ENCODE results near the gene BAZ1B.

BAZ1B gene

DNA sequence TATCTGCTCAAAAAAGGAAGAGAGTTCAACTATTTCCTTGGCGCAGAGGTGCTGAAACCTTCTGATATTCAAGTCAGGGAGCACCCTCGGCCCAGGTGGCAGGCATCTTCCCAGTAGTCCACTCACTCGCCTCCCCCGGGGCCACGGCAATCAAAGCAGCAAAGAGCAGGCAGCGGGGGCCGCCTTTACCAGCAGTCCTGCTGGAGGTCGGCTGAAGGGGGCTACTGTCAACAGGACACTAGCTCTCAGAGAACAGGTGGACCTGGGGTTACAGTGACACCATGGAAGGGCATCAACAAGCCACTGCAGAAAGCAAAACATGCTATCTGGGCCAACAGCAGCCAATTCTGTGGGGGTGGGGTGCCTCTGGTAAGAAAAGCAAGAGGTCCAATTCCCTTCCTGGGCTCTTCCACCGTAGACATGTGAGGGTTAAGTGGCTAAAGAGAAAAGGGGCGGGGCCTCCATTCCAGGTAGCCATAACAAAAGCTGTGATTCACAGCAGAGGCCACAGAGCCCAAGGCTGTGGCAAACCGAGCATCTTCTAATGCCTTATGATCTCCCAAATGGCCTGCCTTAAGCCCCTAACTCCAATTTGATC lies 79.1 kb downstream of the BAZ1B start:
- Histone ChIP-seq H3K4me1 (ENCODE audit: control insufficient read depth, insufficient read depth, low read length) (0 out of 2 replicates have a peak, but pooled peaks cover 3% of the 10 kb centered on the region), H3K36me3 (ENCODE audit: control insufficient read depth, insufficient read depth, low read length) (peaks cover 87% of the 10 kb centered on the region), H3K4me3 (ENCODE audit: low read depth, low read length) (no peak overlapping the region), H3K27me3 (ENCODE audit: control insufficient read depth, insufficient read depth, low read length) (no peaks in the 10 kb centered on the region), H3K27ac (ENCODE audit: low read depth, low read length) (no peak overlapping the region), H3K9me3 (ENCODE audit: control insufficient read depth, insufficient read depth, low read depth, low read length) (no peaks in the 10 kb centered on the region), H3K9ac (ENCODE audit: low read length) (no peak overlapping the region)

DNA sequence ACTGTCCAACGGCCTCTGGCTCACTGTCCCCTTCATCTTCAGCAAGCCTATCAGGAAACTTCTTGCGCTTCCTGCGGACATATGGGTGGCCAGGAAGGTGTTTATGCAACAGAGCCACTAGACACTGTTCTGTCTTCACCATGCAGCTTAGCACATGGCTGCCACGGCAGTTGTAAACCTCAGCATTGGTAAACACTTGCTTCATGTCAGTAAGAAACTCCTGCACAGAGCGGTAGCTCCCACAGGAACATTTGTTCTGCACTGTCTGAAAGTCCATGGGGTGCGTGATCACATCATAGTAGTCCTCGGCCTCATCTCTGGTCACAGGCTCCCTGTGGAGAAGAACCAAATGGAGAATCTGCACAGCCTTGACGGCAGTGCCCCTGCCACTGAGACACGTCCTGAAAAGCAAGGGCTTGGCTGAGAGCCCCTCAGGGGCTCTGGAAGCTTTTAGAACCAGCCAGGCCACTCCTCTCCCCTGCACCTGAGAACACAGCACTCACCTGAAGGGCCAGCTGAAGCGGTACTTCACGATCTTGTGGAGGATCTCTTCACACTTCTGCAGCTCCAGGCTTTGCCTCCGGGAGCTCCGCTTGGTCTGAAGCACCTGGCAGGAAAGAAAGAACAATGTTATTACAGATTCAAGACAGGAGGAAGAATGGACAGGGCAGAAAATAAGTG lies 79.7 kb downstream of the BAZ1B start:
- Histone ChIP-seq H3K4me3 (ENCODE audit: low read depth, low read length) (no peak overlapping the region), H3K4me1 (ENCODE audit: control insufficient read depth, insufficient read depth, low read length) (0 out of 2 replicates have a peak, but pooled peaks cover 5% of the 10 kb centered on the region), H3K9me3 (ENCODE audit: control insufficient read depth, insufficient read depth, low read depth, low read length) (no peaks in the 10 kb centered on the region), H3K36me3 (ENCODE audit: control insufficient read depth, insufficient read depth, low read length) (peaks cover 81% of the 10 kb centered on the region), H3K27me3 (ENCODE audit: control insufficient read depth, insufficient read depth, low read length) (no peaks in the 10 kb centered on the region), H3K27ac (ENCODE audit: low read depth, low read length) (no peak overlapping the region), H3K9ac (ENCODE audit: low read length) (no peak overlapping the region)

DNA sequence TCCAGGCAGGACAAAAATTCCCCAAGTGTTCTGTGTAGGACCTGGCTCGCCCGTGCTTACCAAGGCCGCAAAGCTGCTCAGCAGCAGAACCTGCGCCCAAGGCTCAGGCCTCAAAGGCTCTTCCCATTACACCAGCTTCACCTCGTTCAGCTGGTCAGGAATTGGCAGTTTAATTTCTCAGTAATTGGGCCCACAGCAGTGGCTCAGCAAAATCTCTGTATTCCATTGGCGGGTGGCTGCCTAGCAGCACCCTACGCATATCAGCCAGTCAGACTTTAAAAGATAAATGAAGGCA lies 82.7 kb downstream of the BAZ1B start:
- no peaks in the 10 kb centered on the region for H3K9me3 ChIP-seq (ENCODE audit: control insufficient read depth, insufficient read depth, low read depth, low read length)
- H3K27me3 ChIP-seq (ENCODE audit: control insufficient read depth, insufficient read depth, low read length): peaks cover 14% of the 10 kb centered on the region
- peaks cover 8% of the 10 kb centered on the region; the same call in 1 of the 2 replicates for H3K4me1 ChIP-seq (ENCODE audit: control insufficient read depth, insufficient read depth, low read length)
- peaks cover 51% of the 10 kb centered on the region for H3K36me3 ChIP-seq (ENCODE audit: control insufficient read depth, insufficient read depth, low read length)
- H3K27ac ChIP-seq (ENCODE audit: low read depth, low read length): no peak overlapping the region
- no peak overlapping the region for H3K4me3 ChIP-seq (ENCODE audit: low read depth, low read length)
- H3K9ac ChIP-seq (ENCODE audit: low read length): no peak overlapping the region

DNA sequence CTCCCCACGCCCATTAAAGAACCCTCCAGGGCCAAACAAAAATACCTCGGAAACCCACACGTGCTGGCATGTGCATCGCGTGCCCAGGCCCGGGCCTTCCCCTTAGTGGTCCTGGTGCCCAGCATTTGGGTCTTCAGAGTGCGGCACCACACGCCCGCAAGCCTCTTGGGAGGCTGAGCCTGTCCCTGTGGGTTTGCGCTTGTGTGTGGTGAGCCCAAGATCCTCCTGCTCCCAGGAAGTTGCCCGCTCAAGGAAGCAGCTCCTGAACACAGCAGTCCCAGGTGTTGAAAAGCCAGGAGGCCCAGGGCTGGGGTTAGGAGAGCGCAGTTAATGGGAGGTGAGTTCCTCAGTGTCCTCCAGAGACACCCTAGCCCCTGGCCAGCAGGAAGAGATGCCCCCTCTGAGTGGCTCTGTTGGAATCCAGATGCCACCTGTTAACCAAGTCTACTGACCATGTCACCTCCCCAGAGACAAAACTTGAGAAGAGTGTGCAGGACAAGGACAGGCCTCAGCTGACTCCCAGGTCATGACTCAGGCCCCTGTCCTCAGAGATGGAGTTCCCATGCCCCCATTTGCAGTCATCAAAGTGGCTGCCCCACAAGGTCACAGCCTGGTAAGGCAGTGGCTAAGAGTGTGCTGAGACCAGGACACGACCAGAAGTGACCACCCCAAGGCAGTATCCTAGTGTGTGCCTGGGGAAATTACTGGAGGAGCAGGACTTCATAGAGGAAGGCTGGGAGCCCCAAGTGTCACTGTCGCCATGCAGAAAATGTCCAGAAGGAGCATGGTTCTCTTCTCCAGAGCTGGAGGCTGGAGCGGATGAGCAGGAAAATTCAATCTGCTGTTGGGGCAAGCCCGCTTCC lies 83.3 kb downstream of the BAZ1B start:
- no peak overlapping the region for H3K27ac ChIP-seq (ENCODE audit: low read depth, low read length)
- peaks cover 45% of the 10 kb centered on the region for H3K36me3 ChIP-seq (ENCODE audit: control insufficient read depth, insufficient read depth, low read length)
- no peak overlapping the region for H3K9ac ChIP-seq (ENCODE audit: low read length)
- no peaks in the 10 kb centered on the region for H3K9me3 ChIP-seq (ENCODE audit: control insufficient read depth, insufficient read depth, low read depth, low read length)
- peaks cover 8% of the 10 kb centered on the region; the same call in 1 of the 2 replicates for H3K4me1 ChIP-seq (ENCODE audit: control insufficient read depth, insufficient read depth, low read length)
- H3K4me3 ChIP-seq (ENCODE audit: low read depth, low read length): no peak overlapping the region
- H3K27me3 ChIP-seq (ENCODE audit: control insufficient read depth, insufficient read depth, low read length): peaks cover 18% of the 10 kb centered on the region

DNA sequence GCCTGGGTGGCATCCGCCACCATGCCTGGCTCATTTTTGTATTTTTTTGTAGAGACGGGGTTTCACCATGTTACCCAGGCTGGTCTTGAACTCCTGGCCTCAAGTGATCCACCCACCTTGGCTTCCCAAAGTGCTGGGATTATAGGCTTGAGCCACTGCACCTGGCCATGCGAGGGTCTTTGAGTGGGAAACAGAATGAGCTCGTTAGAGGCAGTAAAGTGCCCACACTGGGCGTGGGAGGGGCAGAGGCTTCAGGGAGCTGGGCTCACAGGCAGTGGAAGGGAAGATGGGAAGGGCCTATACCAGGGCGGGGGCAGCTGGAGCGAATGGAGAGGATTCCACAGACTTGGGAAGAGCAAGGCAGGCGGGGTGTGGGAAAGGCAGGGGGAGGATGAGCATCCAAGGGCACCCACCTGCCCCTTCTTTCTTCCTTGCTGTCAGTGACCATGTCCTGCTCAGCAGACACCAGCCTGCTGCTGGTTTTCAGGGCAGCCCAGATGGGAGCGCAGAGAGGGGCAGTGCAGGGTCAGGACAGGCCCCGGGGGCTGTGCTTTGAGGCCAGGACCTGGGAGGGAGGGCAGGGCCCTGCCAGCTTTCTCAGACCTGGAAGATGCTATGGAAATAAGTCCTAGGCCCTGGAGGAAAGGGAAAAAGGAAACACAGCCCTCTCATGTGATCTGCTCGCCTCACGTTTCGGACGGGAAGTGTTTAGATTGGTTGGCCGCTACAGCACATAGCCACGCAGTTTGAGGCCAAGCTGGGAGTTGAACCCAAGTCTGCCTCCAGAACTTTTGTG lies 84.3 kb downstream of the BAZ1B start:
- Histone ChIP-seq H3K9me3 (ENCODE audit: control insufficient read depth, insufficient read depth, low read depth, low read length) (no peaks in the 10 kb centered on the region), H3K9ac (ENCODE audit: low read length) (no peak overlapping the region)

DNA sequence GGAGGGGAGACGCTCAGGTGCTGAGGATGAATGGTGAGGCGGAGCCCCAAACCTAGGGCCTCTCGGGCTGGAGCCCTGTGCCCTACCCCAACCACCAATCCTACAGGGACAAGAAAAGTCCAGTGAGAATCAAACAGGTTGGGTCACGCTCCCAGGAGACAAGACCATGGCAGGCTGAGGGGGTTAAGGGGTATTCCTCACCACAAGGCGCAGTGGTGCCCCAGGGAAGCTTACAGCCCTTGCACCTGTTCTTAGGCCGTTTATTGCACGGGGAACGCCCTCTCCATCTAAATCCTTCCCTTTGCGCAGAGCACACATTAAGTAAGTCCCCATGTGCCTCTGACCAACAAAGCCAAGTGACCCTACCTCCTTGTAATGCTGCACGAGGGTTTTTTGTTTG lies 85.0 kb downstream of the BAZ1B start:
- H3K27me3 ChIP-seq (ENCODE audit: control insufficient read depth, insufficient read depth, low read length): peaks cover 18% of the 10 kb centered on the region
- H3K4me1 ChIP-seq (ENCODE audit: control insufficient read depth, insufficient read depth, low read length): peaks cover 8% of the 10 kb centered on the region; the same call in 1 of the 2 replicates
- no peaks in the 10 kb centered on the region for H3K9me3 ChIP-seq (ENCODE audit: control insufficient read depth, insufficient read depth, low read depth, low read length)
- H3K4me3 ChIP-seq (ENCODE audit: low read depth, low read length): no peak overlapping the region
- H3K9ac ChIP-seq (ENCODE audit: low read length): no peak overlapping the region
- H3K27ac ChIP-seq (ENCODE audit: low read depth, low read length): no peak overlapping the region
- peaks cover 28% of the 10 kb centered on the region for H3K36me3 ChIP-seq (ENCODE audit: control insufficient read depth, insufficient read depth, low read length)

More for the DNA sequence above, 84.3 kb downstream of the BAZ1B start:
- Histone ChIP-seq H3K4me3 (ENCODE audit: low read depth, low read length) (no peak overlapping the region), H3K4me1 (ENCODE audit: control insufficient read depth, insufficient read depth, low read length) (peaks cover 8% of the 10 kb centered on the region; the same call in 1 of the 2 replicates), H3K27ac (ENCODE audit: low read depth, low read length) (no peak overlapping the region), H3K27me3 (ENCODE audit: control insufficient read depth, insufficient read depth, low read length) (peaks cover 18% of the 10 kb centered on the region), H3K36me3 (ENCODE audit: control insufficient read depth, insufficient read depth, low read length) (peaks cover 35% of the 10 kb centered on the region)

DNA sequence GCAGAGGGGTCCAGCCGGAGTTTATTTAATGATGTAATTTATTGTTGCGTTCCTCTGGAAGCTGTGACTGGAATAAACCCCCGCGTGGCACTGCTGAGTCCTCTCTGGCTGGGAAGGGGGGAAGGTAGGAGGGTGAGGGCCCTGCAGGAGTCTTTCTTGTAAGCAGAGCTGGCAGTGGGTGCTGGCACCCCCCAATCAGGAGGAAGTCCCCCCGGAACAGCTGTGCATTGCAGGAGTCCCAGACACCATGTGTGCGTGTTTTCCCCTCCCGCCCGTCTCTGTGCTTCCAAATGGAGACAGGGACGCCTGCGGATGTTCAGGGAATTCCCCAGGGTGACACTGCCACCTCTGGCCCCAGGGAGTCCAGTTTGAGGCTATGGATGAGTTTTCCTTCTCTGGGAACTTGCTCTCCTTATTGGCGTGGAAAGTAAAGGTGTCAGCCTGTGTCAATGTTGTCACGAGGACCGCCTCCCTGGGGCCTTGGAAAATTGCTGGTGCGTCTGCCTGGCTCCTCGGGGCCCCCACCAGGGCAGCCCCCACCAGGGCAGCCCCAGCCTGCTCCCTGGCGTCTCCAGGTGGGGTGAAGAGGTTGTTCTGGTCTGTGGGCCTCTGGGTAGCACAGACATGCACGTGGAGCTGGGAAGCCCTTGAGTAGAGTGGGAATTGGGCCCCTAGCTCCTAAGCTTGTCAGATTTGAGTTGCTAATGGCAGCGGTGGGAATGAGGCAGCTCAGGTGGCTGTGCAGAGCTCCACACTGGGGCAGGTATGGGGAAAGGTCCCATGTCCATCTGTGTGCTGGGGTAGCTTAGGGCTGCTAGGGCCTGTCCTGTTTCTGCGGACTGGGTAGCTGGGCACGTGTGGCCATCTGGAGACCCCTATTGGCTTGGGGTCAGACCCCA lies 85.8 kb downstream of the BAZ1B start:
- H3K4me3 ChIP-seq (ENCODE audit: low read depth, low read length): no peak overlapping the region
- no peak overlapping the region for H3K27ac ChIP-seq (ENCODE audit: low read depth, low read length)
- peaks cover 8% of the 10 kb centered on the region; the same call in 1 of the 2 replicates for H3K4me1 ChIP-seq (ENCODE audit: control insufficient read depth, insufficient read depth, low read length)
- H3K9ac ChIP-seq (ENCODE audit: low read length): no peak overlapping the region
- no peaks in the 10 kb centered on the region for H3K9me3 ChIP-seq (ENCODE audit: control insufficient read depth, insufficient read depth, low read depth, low read length)
- H3K36me3 ChIP-seq (ENCODE audit: control insufficient read depth, insufficient read depth, low read length): peaks cover 20% of the 10 kb centered on the region
- peaks cover 18% of the 10 kb centered on the region for H3K27me3 ChIP-seq (ENCODE audit: control insufficient read depth, insufficient read depth, low read length)

DNA sequence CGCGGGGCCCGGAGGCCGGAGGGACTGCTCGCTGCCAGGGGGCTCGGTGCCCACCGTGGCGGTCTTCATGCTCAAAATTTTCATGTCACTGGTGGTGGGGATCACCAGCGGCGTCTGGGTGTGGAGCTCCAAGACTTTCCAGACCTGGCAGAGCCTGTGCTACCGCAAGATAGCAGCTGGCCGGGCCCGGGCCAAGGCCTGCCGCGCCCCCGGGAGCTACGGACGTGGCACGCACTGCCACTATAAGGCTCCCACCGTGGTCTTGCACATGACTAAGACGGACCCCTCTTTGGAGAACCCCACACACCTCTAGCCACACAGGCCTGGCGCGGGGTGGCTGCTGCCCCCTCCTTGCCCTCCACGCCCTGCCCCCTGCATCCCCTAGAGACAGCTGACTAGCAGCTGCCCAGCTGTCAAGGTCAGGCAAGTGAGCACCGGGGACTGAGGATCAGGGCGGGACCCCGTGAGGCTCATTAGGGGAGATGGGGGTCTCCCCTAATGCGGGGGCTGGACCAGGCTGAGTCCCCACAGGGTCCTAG lies 86.6 kb downstream of the BAZ1B start:
- Histone ChIP-seq H3K27me3 (ENCODE audit: control insufficient read depth, insufficient read depth, low read length) (peaks cover 18% of the 10 kb centered on the region), H3K36me3 (ENCODE audit: control insufficient read depth, insufficient read depth, low read length) (peaks cover 13% of the 10 kb centered on the region; the same call in 1 of the 2 replicates), H3K9me3 (ENCODE audit: control insufficient read depth, insufficient read depth, low read depth, low read length) (no peaks in the 10 kb centered on the region), H3K4me1 (ENCODE audit: control insufficient read depth, insufficient read depth, low read length) (peaks cover 8% of the 10 kb centered on the region; the same call in 1 of the 2 replicates), H3K9ac (ENCODE audit: low read length) (no peak overlapping the region), H3K27ac (ENCODE audit: low read depth, low read length) (no peak overlapping the region), H3K4me3 (ENCODE audit: low read depth, low read length) (no peak overlapping the region)

DNA sequence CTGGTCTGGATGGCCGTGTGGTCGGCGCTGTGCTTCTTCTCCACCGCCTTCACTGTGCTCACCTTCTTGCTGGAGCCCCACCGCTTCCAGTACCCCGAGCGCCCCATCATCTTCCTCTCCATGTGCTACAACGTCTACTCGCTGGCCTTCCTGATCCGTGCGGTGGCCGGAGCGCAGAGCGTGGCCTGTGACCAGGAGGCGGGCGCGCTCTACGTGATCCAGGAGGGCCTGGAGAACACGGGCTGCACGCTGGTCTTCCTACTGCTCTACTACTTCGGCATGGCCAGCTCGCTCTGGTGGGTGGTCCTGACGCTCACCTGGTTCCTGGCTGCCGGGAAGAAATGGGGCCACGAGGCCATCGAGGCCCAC lies 87.4 kb downstream of the BAZ1B start:
- peaks cover 6% of the 10 kb centered on the region; the same call in 1 of the 2 replicates for H3K36me3 ChIP-seq (ENCODE audit: control insufficient read depth, insufficient read depth, low read length)
- peaks cover 8% of the 10 kb centered on the region; the same call in 1 of the 2 replicates for H3K4me1 ChIP-seq (ENCODE audit: control insufficient read depth, insufficient read depth, low read length)
- no peak overlapping the region for H3K9ac ChIP-seq (ENCODE audit: low read length)
- H3K27ac ChIP-seq (ENCODE audit: low read depth, low read length): no peak overlapping the region
- H3K27me3 ChIP-seq (ENCODE audit: control insufficient read depth, insufficient read depth, low read length): peaks cover 18% of the 10 kb centered on the region
- no peaks in the 10 kb centered on the region for H3K9me3 ChIP-seq (ENCODE audit: control insufficient read depth, insufficient read depth, low read depth, low read length)
- H3K4me3 ChIP-seq (ENCODE audit: low read depth, low read length): no peak overlapping the region
